Measurements from ENCODE around the gene DMD.

The DMD gene

GRCh38 chrX:31271615-31272471 is 1939.5 kb downstream of the DMD start:
- Histone ChIP-seq H3K27me3 (replicated peaks; ENCODE audit: insufficient read depth, low read length) (no peaks in the 10 kb centered on the region), H4K20me1 (ENCODE audit: insufficient read depth, low read length) (no peaks in the 10 kb centered on the region), H3K4me3 (ENCODE audit: low read length) (no peak overlapping the region), H3K9ac (ENCODE audit: low read length) (no peak overlapping the region), H3K36me3 (replicated peaks; ENCODE audit: insufficient read depth, low read length) (no peaks in the 10 kb centered on the region), H3K9me3 (replicated peaks; ENCODE audit: insufficient read depth, low read length) (no peaks in the 10 kb centered on the region), H3K79me2 (ENCODE audit: low read length) (no peaks in the 10 kb centered on the region), H3K4me1 (ENCODE audit: low read length) (no peaks in the 10 kb centered on the region), H2AFZ (ENCODE audit: low read length) (no peak overlapping the region), H3K27ac (ENCODE audit: low read length) (no peak overlapping the region), H3K9me2 (replicated peaks; ENCODE audit: insufficient read depth, low read length) (no peaks in the 10 kb centered on the region), H3F3A (ENCODE audit: insufficient read depth, low read length) (no peaks in the 10 kb centered on the region; the same call in 1 of the 2 replicates), H3K4me2 (ENCODE audit: low read depth, low read length) (no peak overlapping the region)
- no peak for DNase-seq
- no peak for TF ChIP-seq EZH2phosphoT487 (IDR thresholded peaks at IDR 0.05; ENCODE audit: low read length)
- TF ChIP-seq EZH2 (optimal IDR thresholded peaks at IDR 0.05; ENCODE audit: low read depth, low read length): no peak
- TF ChIP-seq CTCF (IDR thresholded peaks at IDR 0.05; ENCODE audit: low read length): no peak

GRCh38 chrX:31269914-31270313 is 1941.4 kb downstream of the DMD start:
- H3K9me3 ChIP-seq (replicated peaks; ENCODE audit: insufficient read depth, low read length): no peaks in the 10 kb centered on the region
- no peaks in the 10 kb centered on the region for H3K79me2 ChIP-seq (ENCODE audit: low read length)
- no peaks in the 10 kb centered on the region for H3K36me3 ChIP-seq (replicated peaks; ENCODE audit: insufficient read depth, low read length)
- TF ChIP-seq EZH2phosphoT487 (IDR thresholded peaks at IDR 0.05; ENCODE audit: low read length) (no peak), EZH2 (optimal IDR thresholded peaks at IDR 0.05; ENCODE audit: low read depth, low read length) (no peak), CTCF (IDR thresholded peaks at IDR 0.05; ENCODE audit: low read length) (no peak)
- H4K20me1 ChIP-seq (ENCODE audit: insufficient read depth, low read length): no peaks in the 10 kb centered on the region
- no peak overlapping the region for H2AFZ ChIP-seq (ENCODE audit: low read length)
- H3K27me3 ChIP-seq (replicated peaks; ENCODE audit: insufficient read depth, low read length): no peaks in the 10 kb centered on the region
- no peaks in the 10 kb centered on the region for H3K4me1 ChIP-seq (ENCODE audit: low read length)
- H3F3A ChIP-seq (ENCODE audit: insufficient read depth, low read length): no peaks in the 10 kb centered on the region; the same call in 1 of the 2 replicates
- DNase-seq: no peak
- H3K4me3 ChIP-seq (ENCODE audit: low read length): no peak overlapping the region
- no peak overlapping the region for H3K27ac ChIP-seq (ENCODE audit: low read length)
- H3K9me2 ChIP-seq (replicated peaks; ENCODE audit: insufficient read depth, low read length): no peaks in the 10 kb centered on the region
- H3K4me2 ChIP-seq (ENCODE audit: low read depth, low read length): no peak overlapping the region
- no peak overlapping the region for H3K9ac ChIP-seq (ENCODE audit: low read length)

GRCh38 chrX:31268359-31268758 is 1943.0 kb downstream of the DMD start:
- no peaks in the 10 kb centered on the region for H3K9me3 ChIP-seq (replicated peaks; ENCODE audit: insufficient read depth, low read length)
- H3K79me2 ChIP-seq (ENCODE audit: low read length): no peaks in the 10 kb centered on the region
- H3K36me3 ChIP-seq (replicated peaks; ENCODE audit: insufficient read depth, low read length): no peaks in the 10 kb centered on the region
- TF ChIP-seq EZH2phosphoT487 (IDR thresholded peaks at IDR 0.05; ENCODE audit: low read length): no peak
- no peak for TF ChIP-seq EZH2 (optimal IDR thresholded peaks at IDR 0.05; ENCODE audit: low read depth, low read length)
- TF ChIP-seq CTCF (IDR thresholded peaks at IDR 0.05; ENCODE audit: low read length): no peak
- H3K9me2 ChIP-seq (replicated peaks; ENCODE audit: insufficient read depth, low read length): no peaks in the 10 kb centered on the region
- H3F3A ChIP-seq (ENCODE audit: insufficient read depth, low read length): no peaks in the 10 kb centered on the region; the same call in 1 of the 2 replicates
- no peaks in the 10 kb centered on the region for H3K27me3 ChIP-seq (replicated peaks; ENCODE audit: insufficient read depth, low read length)
- H3K27ac ChIP-seq (ENCODE audit: low read length): no peak overlapping the region
- H3K4me1 ChIP-seq (ENCODE audit: low read length): no peaks in the 10 kb centered on the region
- H3K9ac ChIP-seq (ENCODE audit: low read length): no peak overlapping the region
- no peak overlapping the region for H2AFZ ChIP-seq (ENCODE audit: low read length)
- no peak overlapping the region for H3K4me3 ChIP-seq (ENCODE audit: low read length)
- no peak overlapping the region for H3K4me2 ChIP-seq (ENCODE audit: low read depth, low read length)
- DNase-seq: no peak
- no peaks in the 10 kb centered on the region for H4K20me1 ChIP-seq (ENCODE audit: insufficient read depth, low read length)

Measured in MM.1S (cell line).